Neural progenitor cell (in vitro differentiated cells): ENCODE results near the gene USP32. TPM values are rescaled to one million over a fixed set of nuclear protein-coding genes. Genes with fewer than 3 reads are reported as not detected.

Experiments
- DNase-seq: peaks from one replicate; pipeline ENCODE4 v3.0.0-alpha.2; 2016; ENCODE audit warnings: low spot score
- H2AFZ ChIP-seq: fragments of 200-600 bp; sonication (generic); replicated peaks from 2 replicates; pipeline ENCODE4 v1.6.1; 2016; ENCODE audit warnings: antibody characterized with exemption
- H3F3A ChIP-seq: fragments of 200-600 bp; sonication (generic); 2 replicates; pipeline ENCODE4 v1.6.1; 2016; ENCODE audit warnings: antibody characterized with exemption, low read depth
- H3K27ac ChIP-seq: fragments of 200-600 bp; sonication (generic); 2 replicates; pipeline ENCODE4 v1.5.1; 2016; ENCODE audit warnings: mild to moderate bottlenecking
- H3K27me3 ChIP-seq: fragments of 200-600 bp; sonication (generic); 2 replicates; pipeline ENCODE4 v1.6.1; 2016; ENCODE audit warnings: mild to moderate bottlenecking, moderate library complexity
- H3K36me3 ChIP-seq: fragments of 200-600 bp; sonication (generic); 2 replicates; pipeline ENCODE4 v1.5.1; 2016
- H3K4me1 ChIP-seq: fragments of 200-600 bp; sonication (generic); 2 replicates; pipeline ENCODE4 v1.6.1; 2016; ENCODE audit warnings: mixed run types
- H3K4me2 ChIP-seq: fragments of 200-600 bp; sonication (generic); 2 replicates; pipeline ENCODE4 v1.6.1; 2016
- H3K4me3 ChIP-seq: fragments of 200-600 bp; sonication (generic); 2 replicates; pipeline ENCODE4 v1.5.1; 2016
- H3K79me2 ChIP-seq: fragments of 200-600 bp; sonication (generic); 2 replicates; pipeline ENCODE4 v1.6.1; 2016; ENCODE audit warnings: low read depth
- H3K9ac ChIP-seq: fragments of 200-600 bp; sonication (generic); 2 replicates; pipeline ENCODE4 v1.6.1; 2016
- H3K9me3 ChIP-seq: fragments of 200-600 bp; sonication (generic); 2 replicates; pipeline ENCODE4 v1.5.1; 2016; ENCODE audit warnings: low read depth
- H4K20me1 ChIP-seq: fragments of 200-600 bp; sonication (generic); 2 replicates; pipeline ENCODE4 v1.6.1; 2016; ENCODE audit warnings: low read depth
- H3K27ac Mint-ChIP-seq: 3 replicates; pipeline ENCODE4 v1.8.0; 2021; ENCODE audit warnings: mixed read lengths
- H3K27me3 Mint-ChIP-seq: 2 replicates; pipeline ENCODE4 v1.8.0; 2022; ENCODE audit warnings: low read depth, mild to moderate bottlenecking, inconsistent platforms, moderate library complexity, mixed read lengths; ENCODE audit not compliant: insufficient read depth
- H3K36me3 Mint-ChIP-seq: 3 replicates; pipeline ENCODE4 v1.8.0; 2021; ENCODE audit warnings: mixed read lengths
- H3K4me1 Mint-ChIP-seq: 3 replicates; pipeline ENCODE4 v1.8.0; 2021; ENCODE audit warnings: mixed read lengths
- H3K4me3 Mint-ChIP-seq: 3 replicates; pipeline ENCODE4 v1.8.0; 2021; ENCODE audit warnings: mild to moderate bottlenecking, moderate library complexity, mixed read lengths
- H3K9me3 Mint-ChIP-seq: 3 replicates; pipeline ENCODE4 v1.8.0; 2020; ENCODE audit warnings: mixed read lengths
- CTCF ChIP-seq: fragments of 200-600 bp; sonication (generic); IDR thresholded peaks from 2 replicates; pipeline ENCODE4 v1.5.1; 2017; ENCODE audit warnings: antibody characterized with exemption, mild to moderate bottlenecking
- EZH2 ChIP-seq: fragments of 200-600 bp; sonication (generic); IDR thresholded peaks from 2 replicates; pipeline ENCODE4 v1.6.1; 2017; ENCODE audit warnings: antibody characterized with exemption, mild to moderate bottlenecking, moderate library complexity
- EZH2phosphoT487 ChIP-seq: fragments of 200-600 bp; sonication (generic); IDR thresholded peaks from 2 replicates; pipeline ENCODE4 v1.6.1; 2017; ENCODE audit warnings: antibody characterized with exemption
- total RNA-seq: library from RNA; depleted of rRNA; stranded (reverse); fragments of >200 nt; gene quantifications from 2 replicates; pipeline ENCODE4 v1.2.3, GENCODE V29; 2015; ENCODE audit warnings: low replicate concordance

The USP32 gene
- total RNA-seq, 1 donor from 2014 or later, result 45.0 TPM

GRCh38 chr17:60395508-60396065, 3.7 kb upstream of the USP32 start:
- Mint-ChIP-seq H3K27me3 (peaks cover 12% of the 10 kb centered on the region), H3K4me3 (no peak overlapping the region), H3K4me1 (peaks cover 18% of the 10 kb centered on the region), H3K36me3 (no peaks in the 10 kb centered on the region), H3K9me3 (no peaks in the 10 kb centered on the region), H3K27ac (no peak overlapping the region)
- Histone ChIP-seq H3K4me3 (no peak overlapping the region), H3K27me3 (no peaks in the 10 kb centered on the region), H3K4me2 (no peak overlapping the region), H3K9me3 (no peaks in the 10 kb centered on the region), H3K79me2 (peaks cover 11% of the 10 kb centered on the region), H2AFZ (no peak overlapping the region), H3F3A (peaks cover 28% of the 10 kb centered on the region), H3K9ac (no peak overlapping the region), H3K27ac (no peak overlapping the region), H3K4me1 (peaks cover 11% of the 10 kb centered on the region), H4K20me1 (peaks cover 6% of the 10 kb centered on the region), H3K36me3 (no peaks in the 10 kb centered on the region)
- no peak for DNase-seq
- TF ChIP-seq EZH2phosphoT487 (no peak), EZH2 (no peak), CTCF (no peak)

- H3K4me1 Mint-ChIP-seq, result peaks cover 27% of the 10 kb centered on the region
- no peak overlapping the region for H3K27ac ChIP-seq
- no peaks in the 10 kb centered on the region for H3K36me3 ChIP-seq
- no peaks in the 10 kb centered on the region for H3K27me3 ChIP-seq
- H3K4me3 Mint-ChIP-seq, result no peak overlapping the region
- H3K27ac Mint-ChIP-seq, result no peak overlapping the region
- no peaks in the 10 kb centered on the region for H3K9me3 ChIP-seq
- no peak overlapping the region for H3K4me3 ChIP-seq
- H3K79me2 ChIP-seq, result peaks cover 26% of the 10 kb centered on the region
- H3F3A ChIP-seq, result peaks cover 32% of the 10 kb centered on the region
- H3K9me3 Mint-ChIP-seq, result no peaks in the 10 kb centered on the region
- no peak for TF ChIP-seq CTCF
- TF ChIP-seq EZH2, result no peak
- no peak for TF ChIP-seq EZH2phosphoT487
- peaks cover 20% of the 10 kb centered on the region for H4K20me1 ChIP-seq
- H3K9ac ChIP-seq, result no peak overlapping the region
- peak; percentile 6 for DNase-seq
- peaks cover 12% of the 10 kb centered on the region for H3K27me3 Mint-ChIP-seq
- peaks cover 18% of the 10 kb centered on the region for H3K4me1 ChIP-seq
- H3K36me3 Mint-ChIP-seq, result no peaks in the 10 kb centered on the region
- H3K4me2 ChIP-seq, result no peak overlapping the region
- H2AFZ ChIP-seq, result no peak overlapping the region
Observed at GRCh38 chr17:60393840-60394723, 2.1 kb upstream of the USP32 start.

- Histone ChIP-seq H3K36me3 (no peaks in the 10 kb centered on the region), H4K20me1 (peaks cover 28% of the 10 kb centered on the region), H3K79me2 (peaks cover 36% of the 10 kb centered on the region), H2AFZ (peak overlapping the region; percentile 76), H3K27me3 (no peaks in the 10 kb centered on the region), H3K4me2 (peak overlapping the region; percentile 94), H3F3A (peaks cover 32% of the 10 kb centered on the region), H3K4me1 (peaks cover 24% of the 10 kb centered on the region), H3K27ac (peak overlapping the region; percentile 94), H3K9ac (peak overlapping the region; percentile 4), H3K9me3 (no peaks in the 10 kb centered on the region), H3K4me3 (peak overlapping the region; percentile 87)
- peak overlapping the region; percentile 94 for H3K4me3 Mint-ChIP-seq
- no peak for TF ChIP-seq EZH2phosphoT487
- TF ChIP-seq CTCF, result no peak
- no peak for TF ChIP-seq EZH2
- peaks cover 37% of the 10 kb centered on the region for H3K4me1 Mint-ChIP-seq
- peak overlapping the region; percentile 98 for H3K27ac Mint-ChIP-seq
- DNase-seq, result peak; percentile 14
- no peaks in the 10 kb centered on the region for H3K9me3 Mint-ChIP-seq
- H3K36me3 Mint-ChIP-seq, result no peaks in the 10 kb centered on the region
- peaks cover 12% of the 10 kb centered on the region for H3K27me3 Mint-ChIP-seq
Observed at GRCh38 chr17:60392845-60393702, 1.1 kb upstream of the USP32 start.
